Superior temporal gyrus (tissue), 1 donor: Measurements from ENCODE around the gene GMCL2.
A peak's percentile ranks its signal among the peaks of the same experiment; 100 is the strongest.
"Not testable (repeated sequence)": the region's sequence is repeated elsewhere in the genome, so short reads cannot be mapped to it uniquely, and the experiment has no call there.

Source experiments
- DNase-seq: peaks from one replicate; pipeline ENCODE4 v3.0.0-alpha.2; 2016; ENCODE audit errors: extremely low spot score

Gene GMCL2

GRCh38 chr5:178206166-178207101 is 19.3 kb upstream of the GMCL2 start:
- no peak for DNase-seq

- no peak for DNase-seq
Measured at GRCh38 chr5:178205749-178206047, 18.5 kb upstream of the GMCL2 start.

GRCh38 chr5:178204935-178205748 is 18.0 kb upstream of the GMCL2 start:
- DNase-seq = peak; percentile 44

GRCh38 chr5:178204182-178204934 is 17.2 kb upstream of the GMCL2 start, which contains the start of gene HNRNPAB:
Gene HNRNPAB (plus strand): TSS chr5:178204533. CDS start chr5:178204838, 305 bp downstream.
- DNase-seq = peak; percentile 99

GRCh38 chr5:178203670-178204181 is 16.6 kb upstream of the GMCL2 start:
- DNase-seq = no peak

- DNase-seq = no peak
Measured at GRCh38 chr5:178202541-178202940, 15.4 kb upstream of the GMCL2 start.

GRCh38 chr5:178201927-178202235 is 14.7 kb upstream of the GMCL2 start:
- DNase-seq = no peak

GRCh38 chr5:178201221-178201926 is 14.2 kb upstream of the GMCL2 start:
- no peak for DNase-seq

GRCh38 chr5:178199581-178200434 is 12.6 kb upstream of the GMCL2 start:
- no peak for DNase-seq

- no peak for DNase-seq
Measured at GRCh38 chr5:178198706-178199105, 11.5 kb upstream of the GMCL2 start.

- not testable (repeated sequence) for DNase-seq
Measured at GRCh38 chr5:178198151-178198550, 11.0 kb upstream of the GMCL2 start.

GRCh38 chr5:178196986-178197385 is 9.8 kb upstream of the GMCL2 start:
- DNase-seq = no peak

GRCh38 chr5:178196281-178196812 is 9.2 kb upstream of the GMCL2 start:
- no peak for DNase-seq

GRCh38 chr5:178194026-178194425 is 6.9 kb upstream of the GMCL2 start:
- DNase-seq = no peak

- no peak for DNase-seq
Measured at GRCh38 chr5:178193251-178193809, 6.2 kb upstream of the GMCL2 start.

- DNase-seq = no peak
Measured at GRCh38 chr5:178192787-178193186, 5.6 kb upstream of the GMCL2 start.

- no peak for DNase-seq
Measured at GRCh38 chr5:178192244-178192643, 5.1 kb upstream of the GMCL2 start.

- DNase-seq = no peak
Measured at GRCh38 chr5:178191661-178192060, 4.5 kb upstream of the GMCL2 start.

- DNase-seq = no peak
Measured at GRCh38 chr5:178189433-178189832, 2.3 kb upstream of the GMCL2 start.

- no peak for DNase-seq
Measured at GRCh38 chr5:178186427-178186826, 744 bp downstream of the GMCL2 start.
